Gastrocnemius medialis (tissue), 4 donors: ENCODE measurements around the gene PIAS3. TPM values are rescaled to one million over a fixed set of nuclear protein-coding genes. Genes with fewer than 3 reads are reported as not detected.
A peak's percentile ranks its signal among the peaks of the same experiment; 100 is the strongest.

Experiments
- ATAC-seq, 2 donors: fragments of 150-250 bp; one replicate each; pipeline ENCODE4 v1.9.1; 2016
- DNase-seq, 2 donors: peaks; one replicate each; pipeline ENCODE4 v3.0.0-alpha.2; 2019
- H3K27ac ChIP-seq, 4 donors: fragments of 200-600 bp; sonication (generic); 1 replicate in 1 of 4; 2 replicates in 3 of 4; pipeline ENCODE4 v1.5.1; 2016 to 2018; ENCODE audit warnings: mild to moderate bottlenecking in 2 of 4, moderate library complexity in 1 of 4
- H3K27me3 ChIP-seq, 3 donors: fragments of 200-600 bp; sonication (generic) in 2 of 3; 1 replicate in 1 of 3; 2 replicates in 2 of 3; pipeline versions ENCODE4 v1.5.1 to v1.6.0; 2016 to 2019; ENCODE audit warnings: mild to moderate bottlenecking in 1 of 3, moderate library complexity in 1 of 3
- H3K36me3 ChIP-seq, 2 donors: fragments of 200-600 bp; sonication (generic) in 1 of 2; one replicate each; pipeline ENCODE4 v1.5.1; 2017 to 2018
- H3K4me1 ChIP-seq, 2 donors: fragments of 200-600 bp; sonication (generic) in 1 of 2; one replicate each; pipeline ENCODE4 v1.5.1; 2016 to 2017; ENCODE audit warnings: mild to moderate bottlenecking in 2 of 2
- H3K4me3 ChIP-seq, 4 donors: fragments of 200-600 bp; sonication (generic) in 3 of 4; 1 replicate in 1 of 4; 2 replicates in 3 of 4; pipeline ENCODE4 v1.5.1; 2016 to 2019; ENCODE audit warnings: mild to moderate bottlenecking in 2 of 4
- H3K9me3 ChIP-seq, 3 donors: fragments of 200-600 bp; sonication (generic) in 2 of 3; 1 replicate in 1 of 3; 2 replicates in 2 of 3; pipeline ENCODE4 v1.5.1; 2016 to 2019
- CTCF ChIP-seq, 5 experiments: fragments of 450-650 bp in 3 of 5; fragments of 200-600 bp in 2 of 5; sonication (generic) in 2 of 5; IDR thresholded peaks in 4 of 5; conservative IDR thresholded peaks in 1 of 5; 1 replicate in 4 of 5; 2 replicates in 1 of 5; pipeline ENCODE4 v1.5.1; 2016 to 2019; ENCODE audit warnings: antibody characterized with exemption in 5 of 5, mild to moderate bottlenecking in 3 of 5, moderate library complexity in 3 of 5
- POLR2A ChIP-seq, 2 donors: fragments of 450-650 bp; IDR thresholded peaks; one replicate each; pipeline ENCODE4 v1.6.1; 2017; ENCODE audit warnings: antibody characterized with exemption in 2 of 2, mild to moderate bottlenecking in 2 of 2, moderate library complexity in 2 of 2
- in situ Hi-C, 4 donors: fragments of 200-750 bp; cut with MboI; loops; one replicate each; pipeline versions ENCODE4 v1.15.0 to v1.8.0; 2017; ENCODE audit warnings: low sequenced_read_pairs in 4 of 4
- intact Hi-C: fragments of 100-400 bp; cut with DNase I; formaldehyde crosslinking; loops from one replicate; pipeline ENCODE4 v1.15.1; 2023; ENCODE audit warnings: low total_unique reads
- total RNA-seq, 4 donors: library from RNA; depleted of rRNA; stranded (reverse); fragments of >200 nt; gene quantifications; one replicate each; pipeline versions ENCODE4 v1.1.0 to v1.2.3, GENCODE V29; 2016

Gene PIAS3
- total RNA-seq: 10 to 100 TPM; 26.2 to 40.0 (median 35.7) TPM

GRCh38 chr1:145858901-145859490 lies at the start of gene PIAS3:
Gene PIAS3 (minus strand): TSS chr1:145859081. CDS start chr1:145858990, 91 bp downstream.
- ATAC-seq (peak; percentile 82 to 83), DNase-seq (peak; percentile 95)
- in situ Hi-C loops (no loop called here), intact Hi-C loops (loop anchor here (2.0 to 5.0 kb wide), 2 partner anchors 58 to 68 kb away; partner anchors contain the start of genes PEX11B and RBM8A)
- H3K36me3 ChIP-seq: peaks cover 0 to 28% of the 10 kb centered on the region in 2 donors
- H3K4me3 ChIP-seq: peak within 1 kb of the TSS; percentile 74 to 96 (median 82)
- no peaks in the 10 kb centered on the region for H3K27me3 ChIP-seq
- peak within 1 kb of the TSS; percentile 90 to 96 (median 92) for H3K27ac ChIP-seq
- peaks cover 19 to 21% of the 10 kb centered on the region in 2 donors for H3K4me1 ChIP-seq
- H3K9me3 ChIP-seq: no peaks in the 10 kb centered on the region
- TF ChIP-seq CTCF (IDR thresholded peaks at IDR 0.05 in 4 of 5, conservative IDR thresholded peaks at IDR 0.05 in 1 of 5): no peak
- peak; percentile 85 to 89 for TF ChIP-seq POLR2A (IDR thresholded peaks at IDR 0.05)

- Histone ChIP-seq H3K9me3 (no peaks in the 10 kb centered on the region), H3K36me3 (peaks cover 0 to 31% of the 10 kb centered on the region in 2 donors), H3K27ac (peak overlapping the region in 3 of 4 donors; percentile 52 to 59 (median 58)), H3K27me3 (no peaks in the 10 kb centered on the region), H3K4me1 (peaks cover 12 to 13% of the 10 kb centered on the region in 2 donors), H3K4me3 (peak overlapping the region in 2 of 4 donors; percentile 13 to 17)
- DNase-seq (no peak), ATAC-seq (no peak)
- TF ChIP-seq CTCF (IDR thresholded peaks at IDR 0.05 in 4 of 5, conservative IDR thresholded peaks at IDR 0.05 in 1 of 5): no peak
- TF ChIP-seq POLR2A (IDR thresholded peaks at IDR 0.05): no peak
- intact Hi-C loops (no loop called here), in situ Hi-C loops (no loop called here)
Observed at GRCh38 chr1:145908653-145909052, 49.8 kb upstream of the PIAS3 start.

GRCh38 chr1:145906954-145907753 lies 48.3 kb upstream of the PIAS3 start:
- ATAC-seq: peak in 1 of 2 donors; percentile 17
- no peaks in the 10 kb centered on the region for H3K9me3 ChIP-seq
- H3K27ac ChIP-seq: peak overlapping the region; percentile 1 to 64 (median 56)
- H3K4me3 ChIP-seq: no peak overlapping the region
- in situ Hi-C loops (no loop called here), intact Hi-C loops (no loop called here)
- H3K36me3 ChIP-seq: peaks cover 0 to 26% of the 10 kb centered on the region in 2 donors
- H3K4me1 ChIP-seq: peaks cover 12 to 13% of the 10 kb centered on the region in 2 donors
- TF ChIP-seq POLR2A (IDR thresholded peaks at IDR 0.05) (no peak), CTCF (IDR thresholded peaks at IDR 0.05 in 4 of 5, conservative IDR thresholded peaks at IDR 0.05 in 1 of 5) (no peak)
- no peaks in the 10 kb centered on the region for H3K27me3 ChIP-seq
- no peak for DNase-seq

GRCh38 chr1:145901312-145902021 lies 42.6 kb upstream of the PIAS3 start:
- ATAC-seq: no peak

More at GRCh38 chr1:145901312-145902021, 42.6 kb upstream of the PIAS3 start:
- H3K36me3 ChIP-seq: peaks cover 0 to 26% of the 10 kb centered on the region in 2 donors
- in situ Hi-C loops (no loop called here), intact Hi-C loops (no loop called here)
- H3K4me1 ChIP-seq: no peaks in the 10 kb centered on the region
- DNase-seq: no peak
- H3K27ac ChIP-seq: no peak overlapping the region
- H3K4me3 ChIP-seq: no peak overlapping the region
- no peaks in the 10 kb centered on the region for H3K9me3 ChIP-seq
- TF ChIP-seq POLR2A (IDR thresholded peaks at IDR 0.05) (no peak), CTCF (IDR thresholded peaks at IDR 0.05 in 4 of 5, conservative IDR thresholded peaks at IDR 0.05 in 1 of 5) (no peak)
- H3K27me3 ChIP-seq: no peaks in the 10 kb centered on the region
